IMR-90 (cell line): Measurements from ENCODE around the gene CHPF. TPM values are rescaled to one million over a fixed set of nuclear protein-coding genes. Genes with fewer than 3 reads are reported as not detected.

Experiments used
- ATAC-seq: fragments of 200-7000 bp; cut with Tn5 transposase; 2 replicates; pipeline ENCODE4 v1.9.1; 2020; ENCODE audit warnings: low read depth, mild to moderate bottlenecking, moderate library complexity
- BruUV-seq: library from RNA; stranded (reverse); fragments of 400-500 nt; replicated peaks from 2 replicates; lab custom pipeline; 2021; lab: Mats Ljungman, UMichigan
- CTCF ChIA-PET: fragments of 300-600 bp; formaldehyde crosslinking; extraction: SDS; loops from one replicate; lab custom pipeline; 2021; ENCODE audit warnings: antibody characterized with exemption; lab: Yijun Ruan, JAX
- POLR2A ChIA-PET: fragments of 300-600 bp; sonication (Branson Sonifier 250); formaldehyde crosslinking; loops from one replicate; lab custom pipeline; 2022; ENCODE audit warnings: antibody characterized with exemption; ENCODE audit not compliant: unreplicated experiment; lab: Charles Lee
- DNase-seq: peaks from one replicate; pipeline ENCODE4 v3.0.0; 2013
- H2AFZ ChIP-seq: replicated peaks from 2 replicates; pipeline ENCODE3; 2013; ENCODE audit warnings: low read length, mild to moderate bottlenecking; ENCODE audit not compliant: poor library complexity
- H2AK5ac ChIP-seq: 2 replicates; pipeline ENCODE4 v1.6.1; 2013; ENCODE audit warnings: low read depth, low read length, inconsistent platforms
- H2AK9ac ChIP-seq: replicated peaks from 2 replicates; pipeline ENCODE3; 2013; ENCODE audit warnings: mild to moderate bottlenecking, low read depth, low read length, moderate library complexity; ENCODE audit not compliant: poor library complexity
- H2BK120ac ChIP-seq: 2 replicates; pipeline ENCODE4 v1.6.1; 2013; ENCODE audit warnings: low read depth, low read length, inconsistent platforms
- H2BK15ac ChIP-seq: 3 replicates; pipeline ENCODE4 v1.6.1; 2013; ENCODE audit warnings: low read depth, low read length, inconsistent platforms
- H2BK20ac ChIP-seq: 2 replicates; pipeline ENCODE4 v1.6.1; 2013; ENCODE audit warnings: low read depth, mild to moderate bottlenecking, inconsistent platforms, low read length, moderate library complexity
- H2BK5ac ChIP-seq: 2 replicates; pipeline ENCODE4 v1.6.1; 2013; ENCODE audit warnings: mild to moderate bottlenecking, low read depth, low read length, inconsistent platforms; ENCODE audit not compliant: poor library complexity, severe bottlenecking
- H3K14ac ChIP-seq: replicated peaks from 2 replicates; pipeline ENCODE4 v1.6.1; 2013; ENCODE audit warnings: low read depth, low read length, inconsistent platforms
- H3K18ac ChIP-seq: 2 replicates; pipeline ENCODE4 v1.6.1; 2013; ENCODE audit warnings: low read depth, low read length, control low read depth
- H3K23ac ChIP-seq: 2 replicates; pipeline ENCODE4 v1.6.1; 2013; ENCODE audit warnings: low read depth, low read length, inconsistent platforms
- H3K27ac ChIP-seq: 2 replicates; pipeline ENCODE4 v1.5.1; 2013; ENCODE audit warnings: mild to moderate bottlenecking, control low read depth, low read length; ENCODE audit not compliant: insufficient read depth
- H3K27me3 ChIP-seq: 2 replicates; pipeline ENCODE4 v1.6.1; 2013; ENCODE audit warnings: low read length; ENCODE audit not compliant: control insufficient read depth, insufficient read depth
- H3K36me3 ChIP-seq: 2 replicates; pipeline ENCODE4 v1.6.1; 2013; ENCODE audit warnings: low read length, mixed read lengths; ENCODE audit not compliant: control insufficient read depth, insufficient read depth
- H3K4ac ChIP-seq: 2 replicates; pipeline ENCODE4 v1.6.1; 2013; ENCODE audit warnings: low read depth, low read length, inconsistent platforms
- H3K4me1 ChIP-seq: 2 replicates; pipeline ENCODE4 v1.6.1; 2013; ENCODE audit warnings: low read length, mixed read lengths; ENCODE audit not compliant: control insufficient read depth, insufficient read depth
- H3K4me2 ChIP-seq: 2 replicates; pipeline ENCODE4 v1.6.1; 2013; ENCODE audit warnings: low read depth, mild to moderate bottlenecking, control low read depth, low read length, moderate library complexity
- H3K4me3 ChIP-seq: 2 replicates; pipeline ENCODE4 v1.5.1; 2013; ENCODE audit warnings: low read depth, mild to moderate bottlenecking, control low read depth, low read length, moderate library complexity; ENCODE audit not compliant: insufficient read depth
- H3K56ac ChIP-seq: 2 replicates; pipeline ENCODE4 v1.6.1; 2013; ENCODE audit warnings: low read length, inconsistent platforms; ENCODE audit not compliant: insufficient read depth; ENCODE audit errors: extremely low read depth
- H3K79me1 ChIP-seq, 2 experiments: 2 replicates each; pipeline ENCODE4 v1.6.1; 2013; ENCODE audit warnings: low read length in 2 of 2, inconsistent platforms in 1 of 2, low read depth in 1 of 2
- H3K9ac ChIP-seq: 2 replicates; pipeline ENCODE4 v1.6.1; 2013; ENCODE audit warnings: low read depth, low read length, control low read depth
- H3K9me1 ChIP-seq: 2 replicates; pipeline ENCODE4 v1.6.1; 2013; ENCODE audit warnings: low read length, inconsistent platforms; ENCODE audit not compliant: insufficient read depth
- H3K9me3 ChIP-seq: 2 replicates; pipeline ENCODE4 v1.6.1; 2013; ENCODE audit warnings: low read length; ENCODE audit not compliant: control insufficient read depth, insufficient read depth
- H4K20me1 ChIP-seq: 2 replicates; pipeline ENCODE4 v1.6.1; 2013; ENCODE audit warnings: low read length, inconsistent platforms; ENCODE audit not compliant: insufficient read depth
- H4K5ac ChIP-seq: 2 replicates; pipeline ENCODE4 v1.6.1; 2013; ENCODE audit warnings: mild to moderate bottlenecking, low read depth, low read length, control low read depth
- H4K8ac ChIP-seq, 2 experiments: 2 replicates each; pipeline ENCODE4 v1.6.1; 2013; ENCODE audit warnings: low read depth in 2 of 2, low read length in 2 of 2, control low read depth in 1 of 2, inconsistent platforms in 1 of 2
- H4K91ac ChIP-seq: 2 replicates; pipeline ENCODE4 v1.6.1; 2013; ENCODE audit warnings: low read depth, low read length, inconsistent platforms; ENCODE audit not compliant: insufficient read depth
- BHLHE40 ChIP-seq: fragments of 150-350 bp; IDR thresholded peaks from 2 replicates; pipeline ENCODE4 v1.6.1; 2016; ENCODE audit warnings: mild to moderate bottlenecking, low read depth, low read length
- CEBPB ChIP-seq: IDR thresholded peaks from 2 replicates; pipeline ENCODE4 v1.6.1; 2012; ENCODE audit warnings: low read depth, low read length, improper control_type of control experiment
- CHD1 ChIP-seq: IDR thresholded peaks from 2 replicates; pipeline ENCODE4 v1.6.1; 2012; ENCODE audit warnings: low read depth, low read length, improper control_type of control experiment
- FOS ChIP-seq: fragments of 150-350 bp; IDR thresholded peaks from 2 replicates; pipeline ENCODE4 v1.6.1; 2016; ENCODE audit warnings: low read depth, low read length
- MAFK ChIP-seq: IDR thresholded peaks from 2 replicates; pipeline ENCODE4 v1.6.1; 2012; ENCODE audit warnings: low read depth, low read length, improper control_type of control experiment
- MAZ ChIP-seq: IDR thresholded peaks from 2 replicates; pipeline ENCODE4 v1.6.1; 2012; ENCODE audit warnings: low read depth, mild to moderate bottlenecking, low read length, improper control_type of control experiment, moderate library complexity, borderline replicate concordance
- MXI1 ChIP-seq: IDR thresholded peaks from 2 replicates; pipeline ENCODE4 v1.6.1; 2012; ENCODE audit warnings: low read depth, mild to moderate bottlenecking, low read length, moderate library complexity, borderline replicate concordance
- NFE2L2 ChIP-seq: fragments of 150-350 bp; IDR thresholded peaks from 2 replicates; pipeline ENCODE4 v1.6.1; 2016; ENCODE audit warnings: low read depth, mild to moderate bottlenecking, low read length
- POLR2A ChIP-seq: IDR thresholded peaks from 2 replicates; pipeline ENCODE4 v1.6.1; 2012; ENCODE audit warnings: mild to moderate bottlenecking, low read depth, low read length
- RAD21 ChIP-seq: IDR thresholded peaks from 2 replicates; pipeline ENCODE4 v1.6.1; 2012; ENCODE audit warnings: low read length, improper control_type of control experiment
- RCOR1 ChIP-seq: IDR thresholded peaks from 2 replicates; pipeline ENCODE4 v1.6.1; 2012; ENCODE audit warnings: mild to moderate bottlenecking, low read length, improper control_type of control experiment; ENCODE audit not compliant: insufficient replicate concordance
- SMC3 ChIP-seq: fragments of 150-350 bp; IDR thresholded peaks from 2 replicates; pipeline ENCODE4 v1.6.1; 2016; ENCODE audit warnings: low read depth, mild to moderate bottlenecking, antibody characterized with exemption, low read length, moderate library complexity
- WGBS, 2 experiments: methylation state at CpG; one replicate each; pipeline versions ENCODE4 v1.1.5 to v1.1.7; 2013; ENCODE audit warnings: missing lambda C conversion rate in 2 of 2; ENCODE audit not compliant: insufficient read length in 1 of 2; ENCODE audit errors: extremely low coverage in 2 of 2; 5-methylcytosine and 5-hydroxymethylcytosine counted together
- dilution Hi-C: fragments of 300-500 bp; cut with HindIII; formaldehyde crosslinking; loops from one replicate; pipeline ENCODE4 v1.14.3; 2018; ENCODE audit warnings: low sequenced_read_pairs; ENCODE audit not compliant: unreplicated experiment
- in situ Hi-C: fragments of 300-500 bp; cut with MboI; formaldehyde crosslinking; loops from 3 replicates; pipeline ENCODE4 v1.14.3; 2019; ENCODE audit warnings: low sequenced_read_pairs, inconsistent platforms, mixed read lengths
- intact Hi-C: fragments of 100-400 bp; cut with micrococcal nuclease; formaldehyde crosslinking; loops from 2 replicates; pipeline ENCODE4 v1.10.0; 2022
- polyA plus RNA-seq, 3 experiments: library from polyadenylated mRNA; depleted of rRNA; stranded (reverse); fragments of >200 nt; gene quantifications; 2 replicates each; pipeline ENCODE4 v1.2.3, GENCODE V29; 2012; ENCODE audit warnings: low replicate concordance in 1 of 3
- total RNA-seq: library from RNA; depleted of rRNA; stranded (reverse); fragments of >200 nt; gene quantifications from 2 replicates; pipeline ENCODE4 v1.2.3, GENCODE V29; 2012
- TF ChIP-seq, protein P1 (sequence below): fragments of 150-350 bp; IDR thresholded peaks from 2 replicates; pipeline ENCODE4 v1.6.1; 2017; ENCODE audit warnings: mild to moderate bottlenecking, antibody characterized with exemption, low read length, low read depth
- TF ChIP-seq, protein P2 (sequence below): fragments of 150-350 bp; IDR thresholded peaks from 2 replicates; pipeline ENCODE4 v1.6.1; 2016; ENCODE audit warnings: low read depth, mild to moderate bottlenecking, low read length, moderate library complexity, borderline replicate concordance
- TF ChIP-seq, protein P3 (sequence below): conservative IDR thresholded peaks from 2 replicates; pipeline ENCODE4 v1.5.1; 2012; ENCODE audit warnings: mild to moderate bottlenecking, low read depth, low read length, improper control_type of control experiment

Gene CHPF
- total and polyA plus RNA-seq, 2 of the 4 experiments (the other 2 are of a cell fraction), result 24.0 to 115 TPM

DNA sequence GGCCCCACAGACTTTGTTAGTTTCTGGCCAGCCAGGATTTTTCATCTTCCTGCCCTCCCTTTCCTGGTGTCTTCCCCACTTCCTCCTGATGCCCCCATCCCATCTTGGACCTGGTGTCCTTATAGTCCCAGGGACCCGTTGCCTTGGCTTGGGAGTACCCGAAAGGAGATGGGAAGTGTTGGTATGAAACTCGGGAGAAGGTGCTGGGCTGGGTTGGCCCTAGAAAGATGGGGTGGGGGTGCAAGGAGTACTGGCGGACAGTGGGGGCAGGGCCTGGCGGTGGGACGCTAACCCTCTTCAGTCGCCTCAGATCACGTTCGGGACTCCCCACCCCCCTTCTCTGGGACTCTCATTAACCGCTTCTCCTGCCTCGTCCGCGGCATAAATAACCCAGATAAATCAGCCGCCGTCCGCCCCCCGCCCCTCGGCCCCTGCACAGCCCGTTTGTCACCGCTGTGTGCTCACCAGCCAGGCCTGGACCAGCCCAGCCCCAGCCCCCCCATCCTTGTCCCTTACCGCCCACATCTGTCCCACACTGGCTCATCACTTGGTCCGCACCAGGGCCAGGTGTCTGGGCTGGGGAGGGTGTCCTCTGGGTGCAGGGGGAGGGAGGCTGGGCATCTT lies 33.0 kb downstream of the CHPF start:
- ChIA-PET CTCF (interaction anchor here (0.9 to 2.0 kb wide), 7 partner anchors 8 to 21 kb away, joined by 3 to 28 read pairs (median 7); partner anchors contain the start of gene GMPPA), POLR2A (interaction anchor here (0.8 kb wide), 1 partner anchor 12 kb away, joined by 4 read pairs; the partner anchor contains the start of gene GMPPA)
- DNase-seq (no peak), ATAC-seq (no peak)
- H3K36me3 ChIP-seq, result peaks cover 15% of the 10 kb centered on the region
- no peaks in the 10 kb centered on the region for H4K20me1 ChIP-seq
- H3K23ac ChIP-seq, result no peak overlapping the region
- H2BK120ac ChIP-seq, result no peak overlapping the region
- dilution Hi-C loops, result no loop called here
- peak overlapping the region; percentile 25; the same call in 1 of the 2 replicates for H3K9ac ChIP-seq
- H4K8ac ChIP-seq, result no peak overlapping the region
- no peak overlapping the region for H3K14ac ChIP-seq
- no peaks in the 10 kb centered on the region for H3K9me3 ChIP-seq
- no peak overlapping the region for H3K18ac ChIP-seq
- H2BK20ac ChIP-seq, result no peak overlapping the region
- H3K4me2 ChIP-seq, result peak overlapping the region; percentile 75; the same call in 1 of the 2 replicates
- peaks cover 53% of the 10 kb centered on the region for H3K27me3 ChIP-seq
- H3K79me1 ChIP-seq, result no peaks in the 10 kb centered on the region
- H2AFZ ChIP-seq, result peak overlapping the region; percentile 75
- H2BK15ac ChIP-seq, result no peak overlapping the region
- intact Hi-C loops, result no loop called here
- 23% methylated on average over 4 of the region's 22 CpGs; no CpG with 5 or more reads in 1 of the 2 experiments for WGBS, 2 experiments
- no peak for TF ChIP-seq CEBPB
- no peak for TF ChIP-seq RAD21
- no peak for TF ChIP-seq MXI1
- TF ChIP-seq, protein P1, sequence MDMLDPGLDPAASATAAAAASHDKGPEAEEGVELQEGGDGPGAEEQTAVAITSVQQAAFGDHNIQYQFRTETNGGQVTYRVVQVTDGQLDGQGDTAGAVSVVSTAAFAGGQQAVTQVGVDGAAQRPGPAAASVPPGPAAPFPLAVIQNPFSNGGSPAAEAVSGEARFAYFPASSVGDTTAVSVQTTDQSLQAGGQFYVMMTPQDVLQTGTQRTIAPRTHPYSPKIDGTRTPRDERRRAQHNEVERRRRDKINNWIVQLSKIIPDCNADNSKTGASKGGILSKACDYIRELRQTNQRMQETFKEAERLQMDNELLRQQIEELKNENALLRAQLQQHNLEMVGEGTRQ, result no peak
- no peak for TF ChIP-seq BHLHE40
- no peak for TF ChIP-seq MAFK
- TF ChIP-seq POLR2A, result no peak
- no peak for TF ChIP-seq MAZ
- no peak for TF ChIP-seq RCOR1
- TF ChIP-seq NFE2L2, result no peak
- TF ChIP-seq SMC3, result no peak
- no peak for TF ChIP-seq CHD1
- TF ChIP-seq, protein P2, sequence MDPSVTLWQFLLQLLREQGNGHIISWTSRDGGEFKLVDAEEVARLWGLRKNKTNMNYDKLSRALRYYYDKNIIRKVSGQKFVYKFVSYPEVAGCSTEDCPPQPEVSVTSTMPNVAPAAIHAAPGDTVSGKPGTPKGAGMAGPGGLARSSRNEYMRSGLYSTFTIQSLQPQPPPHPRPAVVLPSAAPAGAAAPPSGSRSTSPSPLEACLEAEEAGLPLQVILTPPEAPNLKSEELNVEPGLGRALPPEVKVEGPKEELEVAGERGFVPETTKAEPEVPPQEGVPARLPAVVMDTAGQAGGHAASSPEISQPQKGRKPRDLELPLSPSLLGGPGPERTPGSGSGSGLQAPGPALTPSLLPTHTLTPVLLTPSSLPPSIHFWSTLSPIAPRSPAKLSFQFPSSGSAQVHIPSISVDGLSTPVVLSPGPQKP, result no peak
- TF ChIP-seq FOS, result no peak
- TF ChIP-seq, protein P3, sequence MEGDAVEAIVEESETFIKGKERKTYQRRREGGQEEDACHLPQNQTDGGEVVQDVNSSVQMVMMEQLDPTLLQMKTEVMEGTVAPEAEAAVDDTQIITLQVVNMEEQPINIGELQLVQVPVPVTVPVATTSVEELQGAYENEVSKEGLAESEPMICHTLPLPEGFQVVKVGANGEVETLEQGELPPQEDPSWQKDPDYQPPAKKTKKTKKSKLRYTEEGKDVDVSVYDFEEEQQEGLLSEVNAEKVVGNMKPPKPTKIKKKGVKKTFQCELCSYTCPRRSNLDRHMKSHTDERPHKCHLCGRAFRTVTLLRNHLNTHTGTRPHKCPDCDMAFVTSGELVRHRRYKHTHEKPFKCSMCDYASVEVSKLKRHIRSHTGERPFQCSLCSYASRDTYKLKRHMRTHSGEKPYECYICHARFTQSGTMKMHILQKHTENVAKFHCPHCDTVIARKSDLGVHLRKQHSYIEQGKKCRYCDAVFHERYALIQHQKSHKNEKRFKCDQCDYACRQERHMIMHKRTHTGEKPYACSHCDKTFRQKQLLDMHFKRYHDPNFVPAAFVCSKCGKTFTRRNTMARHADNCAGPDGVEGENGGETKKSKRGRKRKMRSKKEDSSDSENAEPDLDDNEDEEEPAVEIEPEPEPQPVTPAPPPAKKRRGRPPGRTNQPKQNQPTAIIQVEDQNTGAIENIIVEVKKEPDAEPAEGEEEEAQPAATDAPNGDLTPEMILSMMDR, result no peak
- no peak overlapping the region for H3K27ac ChIP-seq
- no peak overlapping the region for H3K56ac ChIP-seq
- H2AK9ac ChIP-seq, result no peak overlapping the region
- no peak overlapping the region for H3K4ac ChIP-seq
- no peak overlapping the region for H2BK5ac ChIP-seq
- in situ Hi-C loops, result no loop called here
- no peak overlapping the region for H2AK5ac ChIP-seq
- H4K5ac ChIP-seq, result no peak overlapping the region
- BruUV-seq, result no TSS peak
- no peaks in the 10 kb centered on the region for H3K9me1 ChIP-seq
- H4K91ac ChIP-seq, result no peak overlapping the region
- H3K4me3 ChIP-seq, result no peak overlapping the region
- H3K4me1 ChIP-seq, result peaks cover 8% of the 10 kb centered on the region; the same call in 1 of the 2 replicates
